DOHH2 (cell line): ENCODE results near the gene PEX10.

ENCODE experiments used
- H3F3A ChIP-seq: fragments of 200-600 bp; sonication (generic), shearing (Covaris generic); 2 replicates; pipeline ENCODE4 v1.6.0; 2016; ENCODE audit warnings: antibody characterized with exemption, mild to moderate bottlenecking; ENCODE audit not compliant: control insufficient read depth, insufficient read depth
- H3K27ac ChIP-seq: fragments of 200-600 bp; sonication (generic); 2 replicates; pipeline ENCODE4 v1.5.1; 2014; ENCODE audit warnings: low read depth, mild to moderate bottlenecking, low read length, moderate library complexity
- H3K27me3 ChIP-seq: fragments of 200-600 bp; sonication (generic); 2 replicates; pipeline ENCODE4 v1.6.1; 2014; ENCODE audit warnings: mild to moderate bottlenecking, low read length, mixed read lengths; ENCODE audit not compliant: control insufficient read depth
- H3K36me3 ChIP-seq: fragments of 200-600 bp; sonication (generic); 2 replicates; pipeline ENCODE4 v1.6.1; 2014; ENCODE audit warnings: mild to moderate bottlenecking, low read length, moderate library complexity, mixed read lengths; ENCODE audit not compliant: control insufficient read depth
- H3K4me1 ChIP-seq: fragments of 200-600 bp; sonication (generic); 2 replicates; pipeline ENCODE4 v1.6.1; 2014; ENCODE audit warnings: mild to moderate bottlenecking, low read length, mixed read lengths; ENCODE audit not compliant: control insufficient read depth
- H3K4me2 ChIP-seq: fragments of 200-600 bp; sonication (generic); 2 replicates; pipeline ENCODE4 v1.6.0; 2014; ENCODE audit warnings: mild to moderate bottlenecking, low read length, moderate library complexity
- H3K4me3 ChIP-seq: fragments of 200-600 bp; sonication (generic); 2 replicates; pipeline ENCODE4 v1.5.1; 2014; ENCODE audit warnings: mild to moderate bottlenecking, low read length, mixed read lengths
- H3K79me2 ChIP-seq: fragments of 200-600 bp; sonication (generic); 2 replicates; pipeline ENCODE4 v1.6.1; 2014; ENCODE audit warnings: mild to moderate bottlenecking, low read length, mixed read lengths; ENCODE audit not compliant: control insufficient read depth
- H3K9me2 ChIP-seq: fragments of 200-600 bp; sonication (generic); replicated peaks from 2 replicates; pipeline ENCODE4 v1.6.1; 2014; ENCODE audit warnings: mild to moderate bottlenecking, low read length, mixed read lengths; ENCODE audit not compliant: control insufficient read depth
- H3K9me3 ChIP-seq: fragments of 200-600 bp; sonication (generic); 2 replicates; pipeline ENCODE4 v1.6.1; 2014; ENCODE audit warnings: antibody characterized with exemption, low read length, mixed read lengths; ENCODE audit not compliant: control insufficient read depth, insufficient read depth
- H4K20me1 ChIP-seq: fragments of 200-600 bp; sonication (generic); 2 replicates; pipeline ENCODE4 v1.6.0; 2014; ENCODE audit warnings: low read depth, mild to moderate bottlenecking, antibody characterized with exemption, low read length, moderate library complexity; ENCODE audit not compliant: control insufficient read depth, insufficient read depth
- CTCF ChIP-seq: fragments of 200-600 bp; sonication (generic); IDR thresholded peaks from one replicate; pipeline ENCODE4 v1.5.1; 2014; ENCODE audit warnings: antibody characterized with exemption, mild to moderate bottlenecking, low read depth, low read length; ENCODE audit not compliant: poor library complexity, severe bottlenecking
- EZH2phosphoT487 ChIP-seq: fragments of 200-600 bp; sonication (generic); IDR thresholded peaks from 2 replicates; pipeline ENCODE4 v1.6.1; 2017; ENCODE audit warnings: borderline replicate concordance, mild to moderate bottlenecking, antibody characterized with exemption, low read length, moderate library complexity, mixed read lengths

The PEX10 gene

GRCh38 chr1:2378956-2379732 lies 33.2 kb downstream of the PEX10 start:
- Histone ChIP-seq H3K9me2 (no peaks in the 10 kb centered on the region), H3F3A (no peaks in the 10 kb centered on the region), H3K27ac (no peak overlapping the region), H3K79me2 (no peaks in the 10 kb centered on the region), H3K36me3 (no peaks in the 10 kb centered on the region), H4K20me1 (no peaks in the 10 kb centered on the region), H3K4me2 (no peak overlapping the region), H3K27me3 (no peaks in the 10 kb centered on the region), H3K4me3 (no peak overlapping the region), H3K4me1 (peaks cover 7% of the 10 kb centered on the region), H3K9me3 (no peaks in the 10 kb centered on the region)
- TF ChIP-seq CTCF (no peak), EZH2phosphoT487 (no peak)

- Histone ChIP-seq H3K79me2 (no peaks in the 10 kb centered on the region), H3K9me3 (no peaks in the 10 kb centered on the region), H3K4me1 (peaks cover 7% of the 10 kb centered on the region), H3K4me2 (no peak overlapping the region), H3K36me3 (no peaks in the 10 kb centered on the region), H3K27ac (no peak overlapping the region), H4K20me1 (no peaks in the 10 kb centered on the region), H3F3A (no peaks in the 10 kb centered on the region), H3K9me2 (no peaks in the 10 kb centered on the region), H3K4me3 (no peak overlapping the region), H3K27me3 (no peaks in the 10 kb centered on the region)
- TF ChIP-seq EZH2phosphoT487 (no peak), CTCF (no peak)
Measured at GRCh38 chr1:2378441-2378851, 33.9 kb downstream of the PEX10 start.

GRCh38 chr1:2377751-2378440 lies 34.5 kb downstream of the PEX10 start:
- Histone ChIP-seq H3K9me2 (no peaks in the 10 kb centered on the region), H3K4me1 (peaks cover 7% of the 10 kb centered on the region), H3K79me2 (no peaks in the 10 kb centered on the region), H4K20me1 (no peaks in the 10 kb centered on the region), H3K4me2 (no peak overlapping the region), H3K9me3 (no peaks in the 10 kb centered on the region), H3K27ac (no peak overlapping the region), H3F3A (no peaks in the 10 kb centered on the region), H3K36me3 (no peaks in the 10 kb centered on the region), H3K27me3 (no peaks in the 10 kb centered on the region), H3K4me3 (no peak overlapping the region)
- TF ChIP-seq CTCF (no peak), EZH2phosphoT487 (no peak)
